ENCODE data around the gene DKK3.

DKK3 gene

GRCh38 chr11:12029738-12030363, 21.4 kb upstream of the DKK3 start:
- no peak for DNase-seq (ENCODE audit: low read depth)

- DNase-seq (ENCODE audit: low read depth): no peak
These were observed 20.7 kb upstream of the DKK3 start for GRCh38 chr11:12029119-12029518.

DNA sequence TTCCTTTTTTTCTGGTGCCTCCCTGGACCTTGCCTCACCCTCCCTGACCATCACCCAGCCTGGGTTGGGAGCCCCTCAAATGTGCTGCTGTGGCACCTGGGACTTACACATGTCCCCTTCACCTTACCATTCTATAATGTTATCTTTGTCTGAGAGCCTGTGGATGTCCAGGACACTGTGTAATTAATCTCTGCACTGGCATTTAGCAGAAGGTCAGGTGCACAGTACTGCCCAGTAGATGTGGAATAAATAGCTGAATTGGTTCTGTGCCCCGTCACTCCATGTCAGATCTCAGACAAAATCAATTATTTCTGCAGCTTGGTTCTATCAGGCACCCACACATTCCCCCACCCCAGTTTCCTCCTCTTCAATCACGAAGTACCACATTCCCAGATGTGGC, 19.9 kb upstream of the DKK3 start:
- DNase-seq (ENCODE audit: low read depth): no peak

GRCh38 chr11:12026331-12027211, 18.1 kb upstream of the DKK3 start:
- no peak for DNase-seq (ENCODE audit: low read depth)

GRCh38 chr11:12024254-12024926, 16.0 kb upstream of the DKK3 start:
- no peak for DNase-seq (ENCODE audit: low read depth)

- DNase-seq (ENCODE audit: low read depth): no peak
These were observed 14.6 kb upstream of the DKK3 start for GRCh38 chr11:12023015-12023414.

GRCh38 chr11:12020546-12020945, 12.1 kb upstream of the DKK3 start:
- no peak for DNase-seq (ENCODE audit: low read depth)

DNA sequence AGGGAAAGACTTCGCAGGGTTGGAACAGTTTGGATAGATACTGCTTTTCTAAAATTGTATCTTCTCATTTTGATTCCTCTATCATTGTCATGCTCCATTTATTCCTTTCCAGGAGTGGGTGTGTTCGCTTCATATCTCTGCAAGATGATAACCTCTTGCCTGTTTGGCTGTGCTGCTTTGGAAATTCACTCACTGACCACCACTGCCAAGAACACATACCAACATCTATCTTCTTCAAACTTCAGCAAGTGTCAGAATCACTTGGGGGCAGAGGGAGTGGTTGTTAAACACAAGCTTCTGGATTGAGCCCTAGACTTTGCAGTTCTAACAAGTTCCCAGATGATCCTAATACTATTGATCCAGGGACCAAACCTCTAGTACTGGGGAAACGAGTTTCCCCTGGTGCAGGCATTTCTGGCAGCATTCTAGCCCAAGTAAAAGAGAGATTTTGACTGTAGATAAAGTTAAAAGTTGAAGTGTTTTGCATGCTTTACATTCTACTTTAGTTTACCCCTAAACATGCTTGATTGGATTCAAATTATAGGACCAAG, 11.5 kb upstream of the DKK3 start:
- no peak for DNase-seq (ENCODE audit: low read depth)

GRCh38 chr11:12019337-12019736, 10.9 kb upstream of the DKK3 start:
- no peak for DNase-seq (ENCODE audit: low read depth)

DNA sequence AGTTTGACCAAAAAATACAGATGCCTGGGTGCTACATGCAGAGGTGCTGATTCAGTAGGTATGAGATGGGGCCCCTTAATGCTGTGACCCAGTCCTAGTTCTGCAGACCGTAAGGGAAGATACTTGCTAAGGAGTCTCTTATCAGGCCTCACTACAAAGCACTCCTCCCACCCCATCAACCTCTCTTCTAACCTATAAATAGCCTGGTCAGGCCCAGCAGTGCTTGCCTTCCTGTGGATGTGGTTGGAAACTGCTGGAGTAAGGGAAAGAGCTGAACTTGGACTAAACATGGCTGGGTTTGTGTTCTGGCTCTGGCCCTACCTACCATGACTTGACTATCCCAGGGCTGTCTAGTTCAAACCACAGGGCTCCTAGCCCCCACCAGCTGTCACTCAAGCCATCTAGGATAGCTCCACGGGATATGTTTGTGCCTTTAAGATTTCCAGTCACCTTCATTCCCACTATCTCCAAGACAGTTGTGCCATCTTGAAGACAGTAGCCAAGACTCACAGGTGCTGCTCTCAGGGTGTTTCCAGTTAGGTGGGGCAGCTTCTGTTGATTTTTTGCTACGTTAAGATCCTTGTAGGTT, 9.5 kb upstream of the DKK3 start:
- DNase-seq (ENCODE audit: low read depth): no peak

DNA sequence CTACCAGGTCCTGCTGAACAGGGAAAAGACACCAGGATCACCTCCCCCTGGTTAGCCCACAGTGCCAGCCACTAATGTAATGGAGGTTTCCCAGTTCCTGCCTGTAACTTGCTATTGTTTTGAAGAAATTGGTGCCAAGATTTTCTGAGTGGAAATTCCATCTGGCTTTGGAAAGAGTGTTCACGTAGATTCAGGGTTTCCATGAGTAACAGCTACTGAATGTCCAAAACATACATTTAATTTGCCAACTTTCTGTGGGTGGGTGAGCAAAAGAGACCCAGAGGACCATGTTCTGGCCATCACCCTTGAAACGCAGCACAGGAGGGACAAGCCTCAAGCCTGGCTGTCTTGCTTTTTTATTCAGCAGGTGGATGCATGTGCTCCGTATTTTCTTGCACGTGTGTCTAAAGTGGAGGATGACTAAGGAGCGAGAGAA, 8.8 kb upstream of the DKK3 start:
- no peak for DNase-seq (ENCODE audit: low read depth)

GRCh38 chr11:12016246-12016645, 7.8 kb upstream of the DKK3 start:
- no peak for DNase-seq (ENCODE audit: low read depth)

DNA sequence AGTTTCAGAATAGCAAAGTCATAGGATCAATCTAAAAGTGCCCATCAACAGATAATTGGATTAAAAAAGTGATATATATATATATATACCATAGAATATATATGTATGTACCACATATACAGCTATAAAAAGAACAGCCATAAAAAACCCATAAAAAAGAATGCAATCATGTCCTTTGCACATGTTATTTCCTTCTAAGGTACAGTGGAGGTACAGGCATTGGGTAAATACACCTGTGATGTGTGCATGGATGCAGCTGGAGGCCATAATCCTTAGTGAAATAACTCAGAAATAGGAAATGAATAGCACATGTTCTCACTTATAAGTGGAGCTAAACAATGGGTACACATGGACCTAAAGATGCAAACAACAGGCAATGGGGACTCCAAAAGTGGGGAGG, 7.1 kb upstream of the DKK3 start:
- no peak for DNase-seq (ENCODE audit: low read depth)

- DNase-seq (ENCODE audit: low read depth): no peak
These were observed 5.4 kb upstream of the DKK3 start for GRCh38 chr11:12013781-12014180.

- DNase-seq (ENCODE audit: low read depth): no peak
These were observed 1.3 kb upstream of the DKK3 start for GRCh38 chr11:12009617-12010321.

GRCh38 chr11:12008790-12009616, 577 bp upstream of the DKK3 start:
- no peak for DNase-seq (ENCODE audit: low read depth)

GRCh38 chr11:12007230-12007593, 1.2 kb downstream of the DKK3 start:
- no peak for DNase-seq (ENCODE audit: low read depth)

DNA sequence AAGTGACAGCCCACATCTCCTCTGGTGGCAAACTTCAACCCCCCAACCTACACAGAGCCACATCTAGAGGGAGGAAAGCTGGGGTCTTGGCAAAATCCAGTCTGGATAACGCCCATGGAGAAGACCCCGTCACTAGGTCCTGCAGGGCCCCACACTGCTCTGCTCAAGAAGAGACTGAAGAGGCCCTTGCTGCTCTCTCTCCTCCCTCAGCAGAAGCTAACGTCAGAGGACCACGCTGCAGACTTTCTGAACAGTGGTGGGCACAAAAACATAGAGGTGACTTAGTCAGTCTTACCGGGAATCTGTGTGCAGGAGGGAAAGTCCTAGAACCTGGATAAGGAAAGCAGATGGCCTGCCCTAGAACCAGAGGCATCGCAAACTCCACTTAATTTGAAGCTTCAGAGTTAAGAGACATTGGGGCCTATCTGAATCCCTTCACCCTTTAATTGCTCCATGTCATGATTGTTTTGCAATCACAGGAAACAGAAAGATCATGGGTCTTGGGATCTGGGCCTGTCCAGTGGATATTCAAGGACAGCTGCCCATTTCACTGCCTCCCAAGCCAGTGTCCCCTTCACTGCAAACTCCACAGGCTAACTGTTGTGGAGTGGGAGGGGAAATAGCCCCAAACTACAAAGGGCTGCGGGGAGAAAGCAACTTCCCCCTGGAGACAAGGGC, 1.7 kb downstream of the DKK3 start:
- no peak for DNase-seq (ENCODE audit: low read depth)

- no peak for DNase-seq (ENCODE audit: low read depth)
These were observed 3.0 kb downstream of the DKK3 start for GRCh38 chr11:12005476-12005875.

- no peak for DNase-seq (ENCODE audit: low read depth)
These were observed 3.4 kb downstream of the DKK3 start for GRCh38 chr11:12005061-12005460.
